ENCODE data around the gene FADS6.
"Not testable (repeated sequence)": the region's sequence is repeated elsewhere in the genome, so short reads cannot be mapped to it uniquely, and the experiment has no call there.

FADS6 gene

GRCh38 chr17:74870512-74870911 lies 22.9 kb downstream of the FADS6 start:
- TF ChIP-seq CTCF (IDR thresholded peaks at IDR 0.05; ENCODE audit: low read length): no peak
- no peak for TF ChIP-seq EZH2 (optimal IDR thresholded peaks at IDR 0.05; ENCODE audit: low read depth, low read length)
- TF ChIP-seq EZH2phosphoT487 (IDR thresholded peaks at IDR 0.05; ENCODE audit: low read length): no peak

GRCh38 chr17:74870028-74870427 lies 23.4 kb downstream of the FADS6 start:
- H3K9me3 ChIP-seq (replicated peaks; ENCODE audit: insufficient read depth, low read length); H4K20me1 ChIP-seq (ENCODE audit: insufficient read depth, low read length); H3K36me3 ChIP-seq (replicated peaks; ENCODE audit: insufficient read depth, low read length); H3K4me3 ChIP-seq (ENCODE audit: low read length); H3F3A ChIP-seq (ENCODE audit: insufficient read depth, low read length); H3K9ac ChIP-seq (ENCODE audit: low read length); H3K27ac ChIP-seq (ENCODE audit: low read length); H3K79me2 ChIP-seq (ENCODE audit: low read length); H3K9me2 ChIP-seq (replicated peaks; ENCODE audit: insufficient read depth, low read length); H3K27me3 ChIP-seq (replicated peaks; ENCODE audit: insufficient read depth, low read length); H3K4me2 ChIP-seq (ENCODE audit: low read depth, low read length); H2AFZ ChIP-seq (ENCODE audit: low read length); DNase-seq: not testable (repeated sequence)
- H3K4me1 ChIP-seq (ENCODE audit: low read length): peaks cover 18% of the 10 kb centered on the region; the same call in 1 of the 2 replicates

More at GRCh38 chr17:74870512-74870911, 22.9 kb downstream of the FADS6 start:
- Histone ChIP-seq H3K27ac (ENCODE audit: low read length) (no peak overlapping the region), H3F3A (ENCODE audit: insufficient read depth, low read length) (0 out of 2 replicates have a peak, but pooled peaks cover 4% of the 10 kb centered on the region), H3K4me1 (ENCODE audit: low read length) (peaks cover 23% of the 10 kb centered on the region; the same call in 1 of the 2 replicates), H4K20me1 (ENCODE audit: insufficient read depth, low read length) (no peaks in the 10 kb centered on the region), H3K27me3 (replicated peaks; ENCODE audit: insufficient read depth, low read length) (no peaks in the 10 kb centered on the region), H3K79me2 (ENCODE audit: low read length) (no peaks in the 10 kb centered on the region), H2AFZ (ENCODE audit: low read length) (no peak overlapping the region), H3K9me2 (replicated peaks; ENCODE audit: insufficient read depth, low read length) (no peaks in the 10 kb centered on the region), H3K36me3 (replicated peaks; ENCODE audit: insufficient read depth, low read length) (no peaks in the 10 kb centered on the region), H3K9ac (ENCODE audit: low read length) (no peak overlapping the region), H3K4me3 (ENCODE audit: low read length) (no peak overlapping the region), H3K4me2 (ENCODE audit: low read depth, low read length) (no peak overlapping the region), H3K9me3 (replicated peaks; ENCODE audit: insufficient read depth, low read length) (no peaks in the 10 kb centered on the region)
- DNase-seq: no peak

- Histone ChIP-seq H3K9ac (ENCODE audit: low read length) (no peak overlapping the region), H3K9me3 (replicated peaks; ENCODE audit: insufficient read depth, low read length) (no peaks in the 10 kb centered on the region), H3K79me2 (ENCODE audit: low read length) (no peaks in the 10 kb centered on the region), H3K4me3 (ENCODE audit: low read length) (no peak overlapping the region), H3K4me1 (ENCODE audit: low read length) (peaks cover 6% of the 10 kb centered on the region; the same call in 1 of the 2 replicates), H3K4me2 (ENCODE audit: low read depth, low read length) (no peak overlapping the region), H3K27me3 (replicated peaks; ENCODE audit: insufficient read depth, low read length) (no peaks in the 10 kb centered on the region), H3F3A (ENCODE audit: insufficient read depth, low read length) (no peaks in the 10 kb centered on the region), H3K9me2 (replicated peaks; ENCODE audit: insufficient read depth, low read length) (no peaks in the 10 kb centered on the region), H3K27ac (ENCODE audit: low read length) (no peak overlapping the region), H2AFZ (ENCODE audit: low read length) (no peak overlapping the region), H4K20me1 (ENCODE audit: insufficient read depth, low read length) (no peaks in the 10 kb centered on the region), H3K36me3 (replicated peaks; ENCODE audit: insufficient read depth, low read length) (no peaks in the 10 kb centered on the region)
- DNase-seq: no peak
- TF ChIP-seq EZH2 (optimal IDR thresholded peaks at IDR 0.05; ENCODE audit: low read depth, low read length): no peak
Measured at GRCh38 chr17:74868908-74869255, 24.6 kb downstream of the FADS6 start.

GRCh38 chr17:74868251-74868907 lies 25.1 kb downstream of the FADS6 start:
- Histone ChIP-seq H3K36me3 (replicated peaks; ENCODE audit: insufficient read depth, low read length) (no peaks in the 10 kb centered on the region), H2AFZ (ENCODE audit: low read length) (no peak overlapping the region), H3K9ac (ENCODE audit: low read length) (no peak overlapping the region), H3K9me2 (replicated peaks; ENCODE audit: insufficient read depth, low read length) (no peaks in the 10 kb centered on the region), H3F3A (ENCODE audit: insufficient read depth, low read length) (no peaks in the 10 kb centered on the region), H3K4me3 (ENCODE audit: low read length) (no peak overlapping the region), H4K20me1 (ENCODE audit: insufficient read depth, low read length) (no peaks in the 10 kb centered on the region), H3K27ac (ENCODE audit: low read length) (no peak overlapping the region), H3K9me3 (replicated peaks; ENCODE audit: insufficient read depth, low read length) (no peaks in the 10 kb centered on the region), H3K4me1 (ENCODE audit: low read length) (0 out of 2 replicates have a peak, but pooled peaks cover 6% of the 10 kb centered on the region), H3K27me3 (replicated peaks; ENCODE audit: insufficient read depth, low read length) (no peaks in the 10 kb centered on the region), H3K79me2 (ENCODE audit: low read length) (no peaks in the 10 kb centered on the region), H3K4me2 (ENCODE audit: low read depth, low read length) (no peak overlapping the region)
- DNase-seq: no peak
- TF ChIP-seq EZH2 (optimal IDR thresholded peaks at IDR 0.05; ENCODE audit: low read depth, low read length) (no peak), CTCF (IDR thresholded peaks at IDR 0.05; ENCODE audit: low read length) (no peak), EZH2phosphoT487 (IDR thresholded peaks at IDR 0.05; ENCODE audit: low read length) (no peak)
